Measurements from ENCODE around the gene DQX1. TPM values are rescaled to one million over a fixed set of nuclear protein-coding genes. Genes with fewer than 3 reads are reported as not detected.
A peak's percentile ranks its signal among the peaks of the same experiment; 100 is the strongest.

The DQX1 gene
- total RNA-seq, 1 experiment from 2014 or later = 1.3 TPM

GRCh38 chr2:74496997-74497776, 28.8 kb downstream of the DQX1 start:
- ChIA-PET CTCF (interaction anchor here (0.8 to 1.9 kb wide), 4 partner anchors 14 to 149 kb away, joined by 3 to 7 read pairs (median 3); partner anchors contain the start of genes CCDC142, TTC31 and WBP1), POLR2A (interaction anchor here (1.0 kb wide), 1 partner anchor 19 kb away, joined by 3 read pairs; no protein-coding TSS in a partner anchor)
- Mint-ChIP-seq H3K4me1 (peaks cover 37% of the 10 kb centered on the region), H3K36me3 (peaks cover 19% of the 10 kb centered on the region), H3K9me3 (no peaks in the 10 kb centered on the region), H3K27ac (no peak overlapping the region), H3K27me3 (ENCODE audit: low read depth) (peaks cover 81% of the 10 kb centered on the region), H3K4me3 (peak overlapping the region; percentile 79)
- ATAC-seq (no peak), DNase-seq (ENCODE audit: low spot score) (no peak)
- TF ChIP-seq FOXP1 (CRISPR knock-in tag; IDR thresholded peaks at IDR 0.05; ENCODE audit: borderline replicate concordance) (no peak), NR1H2 (CRISPR knock-in tag; IDR thresholded peaks at IDR 0.05) (no peak), ZNF423 (CRISPR knock-in tag; IDR thresholded peaks at IDR 0.05) (no peak), SOX15 (CRISPR knock-in tag; IDR thresholded peaks at IDR 0.05) (no peak), USF1 (CRISPR knock-in tag; IDR thresholded peaks at IDR 0.05) (no peak), TP53 (CRISPR knock-in tag; IDR thresholded peaks at IDR 0.05) (no peak)
- TF ChIP-seq, protein P1, sequence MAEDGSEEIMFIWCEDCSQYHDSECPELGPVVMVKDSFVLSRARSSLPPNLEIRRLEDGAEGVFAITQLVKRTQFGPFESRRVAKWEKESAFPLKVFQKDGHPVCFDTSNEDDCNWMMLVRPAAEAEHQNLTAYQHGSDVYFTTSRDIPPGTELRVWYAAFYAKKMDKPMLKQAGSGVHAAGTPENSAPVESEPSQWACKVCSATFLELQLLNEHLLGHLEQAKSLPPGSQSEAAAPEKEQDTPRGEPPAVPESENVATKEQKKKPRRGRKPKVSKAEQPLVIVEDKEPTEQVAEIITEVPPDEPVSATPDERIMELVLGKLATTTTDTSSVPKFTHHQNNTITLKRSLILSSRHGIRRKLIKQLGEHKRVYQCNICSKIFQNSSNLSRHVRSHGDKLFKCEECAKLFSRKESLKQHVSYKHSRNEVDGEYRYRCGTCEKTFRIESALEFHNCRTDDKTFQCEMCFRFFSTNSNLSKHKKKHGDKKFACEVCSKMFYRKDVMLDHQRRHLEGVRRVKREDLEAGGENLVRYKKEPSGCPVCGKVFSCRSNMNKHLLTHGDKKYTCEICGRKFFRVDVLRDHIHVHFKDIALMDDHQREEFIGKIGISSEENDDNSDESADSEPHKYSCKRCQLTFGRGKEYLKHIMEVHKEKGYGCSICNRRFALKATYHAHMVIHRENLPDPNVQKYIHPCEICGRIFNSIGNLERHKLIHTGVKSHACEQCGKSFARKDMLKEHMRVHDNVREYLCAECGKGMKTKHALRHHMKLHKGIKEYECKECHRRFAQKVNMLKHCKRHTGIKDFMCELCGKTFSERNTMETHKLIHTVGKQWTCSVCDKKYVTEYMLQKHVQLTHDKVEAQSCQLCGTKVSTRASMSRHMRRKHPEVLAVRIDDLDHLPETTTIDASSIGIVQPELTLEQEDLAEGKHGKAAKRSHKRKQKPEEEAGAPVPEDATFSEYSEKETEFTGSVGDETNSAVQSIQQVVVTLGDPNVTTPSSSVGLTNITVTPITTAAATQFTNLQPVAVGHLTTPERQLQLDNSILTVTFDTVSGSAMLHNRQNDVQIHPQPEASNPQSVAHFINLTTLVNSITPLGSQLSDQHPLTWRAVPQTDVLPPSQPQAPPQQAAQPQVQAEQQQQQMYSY (CRISPR knock-in tag; IDR thresholded peaks at IDR 0.05) = no peak

- DNase-seq (ENCODE audit: low spot score) (no peak), ATAC-seq (no peak)
- ChIA-PET POLR2A (no interaction called here), CTCF (no interaction called here)
- peaks cover 63% of the 10 kb centered on the region for H3K27me3 Mint-ChIP-seq (ENCODE audit: low read depth)
- H3K9me3 Mint-ChIP-seq = no peaks in the 10 kb centered on the region
- peaks cover 23% of the 10 kb centered on the region for H3K4me1 Mint-ChIP-seq
- H3K4me3 Mint-ChIP-seq = no peak overlapping the region
- no peak for TF ChIP-seq E2F1 (CRISPR knock-in tag; IDR thresholded peaks at IDR 0.05)
- TF ChIP-seq TEAD4 (CRISPR knock-in tag; IDR thresholded peaks at IDR 0.05) = no peak
- no peak for TF ChIP-seq IRF2 (CRISPR knock-in tag; IDR thresholded peaks at IDR 0.05; ENCODE audit: borderline replicate concordance, low read depth)
- TF ChIP-seq, protein P2, sequence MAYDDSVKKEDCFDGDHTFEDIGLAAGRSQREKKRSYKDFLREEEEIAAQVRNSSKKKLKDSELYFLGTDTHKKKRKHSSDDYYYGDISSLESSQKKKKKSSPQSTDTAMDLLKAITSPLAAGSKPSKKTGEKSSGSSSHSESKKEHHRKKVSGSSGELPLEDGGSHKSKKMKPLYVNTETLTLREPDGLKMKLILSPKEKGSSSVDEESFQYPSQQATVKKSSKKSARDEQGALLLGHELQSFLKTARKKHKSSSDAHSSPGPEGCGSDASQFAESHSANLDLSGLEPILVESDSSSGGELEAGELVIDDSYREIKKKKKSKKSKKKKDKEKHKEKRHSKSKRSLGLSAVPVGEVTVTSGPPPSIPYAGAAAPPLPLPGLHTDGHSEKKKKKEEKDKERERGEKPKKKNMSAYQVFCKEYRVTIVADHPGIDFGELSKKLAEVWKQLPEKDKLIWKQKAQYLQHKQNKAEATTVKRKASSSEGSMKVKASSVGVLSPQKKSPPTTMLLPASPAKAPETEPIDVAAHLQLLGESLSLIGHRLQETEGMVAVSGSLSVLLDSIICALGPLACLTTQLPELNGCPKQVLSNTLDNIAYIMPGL (CRISPR knock-in tag; IDR thresholded peaks at IDR 0.05) = no peak
- no peak for TF ChIP-seq SOX15 (CRISPR knock-in tag; IDR thresholded peaks at IDR 0.05)
- TF ChIP-seq NFATC4 (CRISPR knock-in tag; IDR thresholded peaks at IDR 0.05) = no peak
- TF ChIP-seq MAX (CRISPR knock-in tag; IDR thresholded peaks at IDR 0.05) = no peak
- no peak overlapping the region for H3K27ac Mint-ChIP-seq
- peaks cover 34% of the 10 kb centered on the region for H3K36me3 Mint-ChIP-seq
Measured at GRCh38 chr2:74495440-74495839, 30.6 kb downstream of the DQX1 start.

DNA sequence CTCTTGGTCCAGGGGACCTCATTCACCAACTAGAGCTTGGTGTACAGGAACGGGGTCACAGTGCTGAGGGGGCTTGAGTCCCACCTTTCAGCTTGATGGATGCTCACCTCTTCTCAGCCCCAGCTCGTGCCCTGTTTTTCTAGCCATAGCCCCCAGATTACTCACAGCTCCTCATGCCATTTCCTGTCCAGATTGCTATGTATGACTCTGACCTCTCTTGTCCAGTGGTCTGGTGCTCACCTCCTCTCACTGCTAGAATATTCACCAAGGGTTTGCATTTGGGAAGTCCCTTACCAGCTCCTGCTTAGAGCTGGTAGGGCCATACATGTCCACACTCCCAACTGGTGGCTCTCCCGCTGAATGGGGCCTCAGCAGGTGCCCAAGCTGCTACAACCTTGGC, 32.5 kb downstream of the DQX1 start:
- ChIA-PET CTCF (interaction anchor here (1.0 kb wide), 1 partner anchor 10 kb away, joined by 3 read pairs; the partner anchor contains the start of genes CCDC142 and TTC31), POLR2A (interaction anchor here (1.0 kb wide), 1 partner anchor 9 kb away, joined by 3 read pairs; no protein-coding TSS in a partner anchor)
- DNase-seq (ENCODE audit: low spot score) (no peak), ATAC-seq (no peak)
- Mint-ChIP-seq H3K27ac (no peak overlapping the region), H3K4me1 (peaks cover 12% of the 10 kb centered on the region), H3K4me3 (no peak overlapping the region), H3K36me3 (peaks cover 39% of the 10 kb centered on the region), H3K9me3 (no peaks in the 10 kb centered on the region), H3K27me3 (ENCODE audit: low read depth) (peaks cover 44% of the 10 kb centered on the region)
- TF ChIP-seq USF2 (CRISPR knock-in tag; IDR thresholded peaks at IDR 0.05) = no peak

Measured in WTC11 (cell line).